Right lobe of liver (tissue), 4 donors: ENCODE measurements around the gene LZIC.

Source experiments
- POLR2A ChIP-seq: fragments of 450-650 bp; IDR thresholded peaks from one replicate; pipeline ENCODE4 v1.6.1; 2017; ENCODE audit warnings: antibody characterized with exemption, mild to moderate bottlenecking
- TF ChIP-seq, protein P1 (sequence below), 4 donors: fragments of 200-600 bp in 3 of 4; fragments of 450-650 bp in 1 of 4; IDR thresholded peaks; one replicate each; pipeline versions ENCODE4 v1.5.1 to v1.8.0; 2016 to 2022; ENCODE audit warnings: antibody characterized with exemption in 4 of 4, mild to moderate bottlenecking in 2 of 4
- donor health status: DM: no; HTN: no; CAD: no.
- donor health status: DM: no; HTN: no; CAD: no.
- donor health status: DM: no; HTN: yes; CAD: no.

DNA sequence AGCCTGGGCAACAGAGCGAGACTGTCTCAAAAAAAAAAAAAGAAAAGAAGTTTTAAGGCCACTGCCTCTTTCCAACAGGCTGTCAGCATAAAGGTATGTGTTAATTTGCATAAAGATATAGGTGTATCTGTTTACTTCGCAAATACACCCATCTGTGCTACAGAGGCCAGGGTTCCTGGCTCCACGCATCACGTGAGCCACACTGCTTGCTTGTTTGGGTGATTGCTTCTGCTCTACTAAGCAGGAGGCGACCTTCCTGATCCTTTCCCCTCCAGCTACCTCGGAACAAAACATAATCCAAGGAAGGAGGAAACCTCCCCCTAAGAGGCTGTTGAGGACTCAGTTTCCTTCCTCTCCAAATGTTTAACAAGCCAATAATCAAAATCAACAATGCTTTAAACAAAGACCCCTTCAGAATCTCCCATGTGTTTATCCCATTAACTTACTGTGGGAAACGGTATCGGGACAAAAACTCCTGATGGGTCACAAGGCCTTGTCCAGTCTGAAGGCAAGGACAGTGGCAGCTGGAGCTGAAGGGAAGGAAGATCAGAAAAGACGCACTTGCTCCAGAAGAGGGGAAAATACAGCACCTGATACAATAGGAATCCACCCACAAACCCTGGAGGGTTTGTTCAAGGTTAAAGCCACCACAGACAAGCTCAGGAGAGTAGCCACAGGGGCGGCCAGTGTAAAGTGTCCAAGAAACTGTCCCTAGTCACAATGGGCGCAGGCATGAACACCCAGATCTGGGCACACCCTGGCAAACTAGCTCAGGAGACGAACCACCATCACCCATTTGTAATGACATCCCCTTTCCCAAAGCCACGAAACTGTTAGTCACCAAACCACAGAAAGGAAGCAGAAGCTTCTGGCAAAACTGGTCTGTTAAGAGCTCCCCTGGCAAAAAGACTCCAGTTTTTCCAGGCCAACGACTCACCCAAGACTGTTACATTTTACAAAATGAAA is 50.3 kb downstream of the LZIC start:
- TF ChIP-seq, protein P1, sequence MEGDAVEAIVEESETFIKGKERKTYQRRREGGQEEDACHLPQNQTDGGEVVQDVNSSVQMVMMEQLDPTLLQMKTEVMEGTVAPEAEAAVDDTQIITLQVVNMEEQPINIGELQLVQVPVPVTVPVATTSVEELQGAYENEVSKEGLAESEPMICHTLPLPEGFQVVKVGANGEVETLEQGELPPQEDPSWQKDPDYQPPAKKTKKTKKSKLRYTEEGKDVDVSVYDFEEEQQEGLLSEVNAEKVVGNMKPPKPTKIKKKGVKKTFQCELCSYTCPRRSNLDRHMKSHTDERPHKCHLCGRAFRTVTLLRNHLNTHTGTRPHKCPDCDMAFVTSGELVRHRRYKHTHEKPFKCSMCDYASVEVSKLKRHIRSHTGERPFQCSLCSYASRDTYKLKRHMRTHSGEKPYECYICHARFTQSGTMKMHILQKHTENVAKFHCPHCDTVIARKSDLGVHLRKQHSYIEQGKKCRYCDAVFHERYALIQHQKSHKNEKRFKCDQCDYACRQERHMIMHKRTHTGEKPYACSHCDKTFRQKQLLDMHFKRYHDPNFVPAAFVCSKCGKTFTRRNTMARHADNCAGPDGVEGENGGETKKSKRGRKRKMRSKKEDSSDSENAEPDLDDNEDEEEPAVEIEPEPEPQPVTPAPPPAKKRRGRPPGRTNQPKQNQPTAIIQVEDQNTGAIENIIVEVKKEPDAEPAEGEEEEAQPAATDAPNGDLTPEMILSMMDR (IDR thresholded peaks at IDR 0.05): no peak
- TF ChIP-seq POLR2A: no peak
